GM21515 (cell line): ENCODE measurements around the gene CGREF1.
"Not testable (repeated sequence)": the region's sequence is repeated elsewhere in the genome, so short reads cannot be mapped to it uniquely, and the experiment has no call there.

Experiments used
- ATAC-seq: cut with Tn5 transposase; IDR thresholded peaks from one replicate; pipeline ENCODE4 v1.9.1; 2021; ENCODE audit not compliant: unreplicated experiment

CGREF1 gene

GRCh38 chr2:27088634-27089033, 30.3 kb downstream of the CGREF1 start:
- ATAC-seq = no peak

- no peak for ATAC-seq
Observed at GRCh38 chr2:27087823-27088410, 31.0 kb downstream of the CGREF1 start.

DNA sequence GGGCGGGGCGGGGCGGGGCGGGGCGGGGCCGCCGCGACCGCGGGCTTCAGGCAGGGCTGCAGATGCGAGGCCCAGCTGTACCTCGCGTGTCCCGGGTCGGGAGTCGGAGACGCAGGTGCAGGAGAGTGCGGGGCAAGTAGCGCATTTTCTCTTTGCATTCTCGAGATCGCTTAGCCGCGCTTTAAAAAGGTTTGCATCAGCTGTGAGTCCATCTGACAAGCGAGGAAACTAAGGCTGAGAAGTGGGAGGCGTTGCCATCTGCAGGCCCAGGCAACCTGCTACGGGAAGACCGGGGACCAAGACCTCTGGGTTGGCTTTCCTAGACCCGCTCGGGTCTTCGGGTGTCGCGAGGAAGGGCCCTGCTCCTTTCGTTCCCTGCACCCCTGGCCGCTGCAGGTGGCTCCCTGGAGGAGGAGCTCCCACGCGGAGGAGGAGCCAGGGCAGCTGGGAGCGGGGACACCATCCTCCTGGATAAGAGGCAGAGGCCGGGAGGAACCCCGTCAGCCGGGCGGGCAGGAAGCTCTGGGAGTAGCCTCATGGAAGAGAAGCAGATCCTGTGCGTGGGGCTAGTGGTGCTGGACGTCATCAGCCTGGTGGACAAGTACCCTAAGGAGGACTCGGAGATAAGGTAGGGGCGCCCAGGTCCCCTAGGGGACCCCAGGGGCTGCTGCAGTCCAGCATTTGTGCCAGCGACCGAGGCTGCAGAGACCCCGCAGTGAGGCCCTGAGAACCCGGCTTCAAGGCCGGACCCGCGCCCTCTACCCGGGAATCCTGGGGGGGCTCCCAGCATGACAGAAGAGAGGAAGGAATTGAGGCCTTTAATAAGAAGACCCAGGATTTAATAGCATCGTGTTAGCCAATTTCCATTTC, 32.0 kb downstream of the CGREF1 start, which contains the start of gene KHK:
TSS of gene KHK (plus strand) at position 49 of the 870 bp plus-strand sequence. CDS start at position 537, 488 bp downstream.
- no peak for ATAC-seq

- ATAC-seq = peak; percentile 77
Observed at GRCh38 chr2:27086090-27086723, 32.7 kb downstream of the CGREF1 start.

DNA sequence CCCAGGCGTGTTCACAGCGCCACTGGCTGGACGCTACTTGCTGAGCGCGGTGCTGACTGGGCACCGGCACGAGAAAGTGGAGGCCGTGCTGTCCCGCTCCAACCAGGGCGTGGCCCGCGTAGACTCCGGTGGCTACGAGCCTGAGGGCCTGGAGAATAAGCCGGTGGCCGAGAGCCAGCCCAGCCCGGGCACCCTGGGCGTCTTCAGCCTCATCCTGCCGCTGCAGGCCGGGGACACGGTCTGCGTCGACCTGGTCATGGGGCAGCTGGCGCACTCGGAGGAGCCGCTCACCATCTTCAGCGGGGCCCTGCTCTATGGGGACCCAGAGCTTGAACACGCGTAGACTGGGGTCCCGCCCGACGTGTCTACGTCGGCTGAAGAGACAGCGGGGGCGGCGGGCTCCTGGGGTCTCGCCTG, 33.2 kb downstream of the CGREF1 start:
- ATAC-seq = peak; percentile 1

DNA sequence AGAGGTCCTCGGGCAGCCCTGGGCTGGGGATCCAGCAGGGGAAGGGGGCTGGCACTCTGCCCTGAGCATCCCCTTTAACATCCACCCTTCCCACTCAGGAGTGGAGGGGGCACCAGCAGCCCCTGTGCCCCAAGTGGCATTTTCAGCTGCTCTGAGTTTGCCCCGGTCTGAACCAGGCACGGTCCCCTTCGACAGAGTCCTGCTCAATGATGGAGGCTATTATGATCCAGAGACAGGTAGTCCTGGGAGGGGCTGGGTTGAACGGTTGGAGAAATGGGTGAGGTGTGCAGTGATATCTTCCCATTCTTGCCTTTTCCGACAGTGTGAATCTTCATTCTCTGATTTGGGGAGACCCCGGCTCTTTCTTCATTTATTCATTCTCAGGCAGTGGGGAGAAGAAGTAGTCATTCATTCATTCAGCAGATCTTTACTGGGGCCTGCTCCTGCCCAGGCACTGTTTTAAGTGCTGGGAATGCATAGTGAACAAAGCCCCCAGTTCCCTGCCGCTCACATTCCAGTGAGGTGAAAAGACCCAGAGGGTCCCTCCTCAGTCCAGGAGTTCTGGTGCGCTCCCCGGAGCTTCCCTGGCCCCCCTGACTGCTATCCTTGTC, 33.8 kb downstream of the CGREF1 start:
- ATAC-seq = no peak

DNA sequence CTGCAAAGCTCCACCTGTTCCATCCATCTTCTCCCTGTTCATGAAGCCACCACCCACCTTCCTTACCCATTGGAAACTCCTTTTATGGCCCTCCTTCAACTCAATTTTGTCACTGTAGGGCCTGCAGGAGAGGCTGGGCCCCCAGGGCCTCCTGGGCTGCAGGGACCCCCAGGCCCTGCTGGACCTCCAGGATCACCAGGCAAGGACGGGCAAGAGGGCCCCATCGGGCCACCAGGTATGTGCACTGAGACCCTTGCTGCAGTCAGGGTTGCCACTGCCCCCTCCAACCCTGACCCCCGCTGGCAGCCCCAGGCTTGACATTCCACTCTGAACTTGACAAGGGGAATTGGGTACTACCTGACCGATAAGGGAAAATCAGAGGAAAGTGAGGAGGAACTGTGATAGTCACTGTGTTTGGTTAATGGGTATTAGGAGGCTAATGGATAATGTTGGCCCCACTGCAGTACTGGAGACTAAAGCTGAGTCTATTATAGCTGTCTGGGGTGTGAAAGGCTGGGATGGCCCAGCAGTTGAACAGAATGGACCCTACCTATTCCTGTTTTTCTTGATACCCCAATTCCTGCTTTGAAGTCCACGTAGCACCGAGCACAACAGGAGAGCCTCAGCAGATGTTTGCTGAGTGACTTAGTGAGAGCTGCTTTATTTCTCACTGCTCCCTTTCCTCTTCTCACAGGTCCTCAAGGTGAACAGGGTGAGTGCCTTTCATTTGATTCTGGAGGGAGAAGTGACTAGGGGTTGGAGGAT, 34.4 kb downstream of the CGREF1 start:
- no peak for ATAC-seq

- no peak for ATAC-seq
Observed at GRCh38 chr2:27083410-27084296, 35.3 kb downstream of the CGREF1 start.

DNA sequence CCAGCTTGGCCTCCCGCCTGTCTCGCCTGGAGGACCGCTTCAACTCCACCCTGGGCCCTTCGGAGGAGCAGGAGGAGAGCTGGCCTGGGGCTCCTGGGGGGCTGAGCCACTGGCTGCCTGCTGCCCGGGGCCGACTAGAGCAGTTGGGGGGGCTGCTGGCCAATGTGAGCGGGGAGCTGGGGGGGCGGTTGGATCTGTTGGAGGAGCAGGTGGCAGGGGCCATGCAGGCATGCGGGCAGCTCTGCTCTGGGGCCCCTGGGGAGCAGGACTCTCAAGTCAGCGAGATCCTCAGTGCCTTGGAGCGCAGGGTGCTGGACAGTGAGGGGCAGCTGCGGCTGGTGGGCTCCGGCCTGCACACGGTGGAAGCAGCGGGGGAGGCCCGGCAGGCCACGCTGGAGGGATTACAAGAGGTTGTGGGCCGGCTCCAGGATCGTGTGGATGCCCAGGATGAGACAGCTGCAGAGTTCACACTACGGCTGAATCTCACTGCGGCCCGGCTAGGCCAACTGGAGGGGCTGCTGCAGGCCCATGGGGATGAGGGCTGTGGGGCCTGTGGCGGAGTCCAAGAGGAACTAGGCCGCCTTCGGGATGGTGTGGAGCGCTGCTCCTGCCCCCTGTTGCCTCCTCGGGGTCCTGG, 36.0 kb downstream of the CGREF1 start:
- ATAC-seq = no peak

DNA sequence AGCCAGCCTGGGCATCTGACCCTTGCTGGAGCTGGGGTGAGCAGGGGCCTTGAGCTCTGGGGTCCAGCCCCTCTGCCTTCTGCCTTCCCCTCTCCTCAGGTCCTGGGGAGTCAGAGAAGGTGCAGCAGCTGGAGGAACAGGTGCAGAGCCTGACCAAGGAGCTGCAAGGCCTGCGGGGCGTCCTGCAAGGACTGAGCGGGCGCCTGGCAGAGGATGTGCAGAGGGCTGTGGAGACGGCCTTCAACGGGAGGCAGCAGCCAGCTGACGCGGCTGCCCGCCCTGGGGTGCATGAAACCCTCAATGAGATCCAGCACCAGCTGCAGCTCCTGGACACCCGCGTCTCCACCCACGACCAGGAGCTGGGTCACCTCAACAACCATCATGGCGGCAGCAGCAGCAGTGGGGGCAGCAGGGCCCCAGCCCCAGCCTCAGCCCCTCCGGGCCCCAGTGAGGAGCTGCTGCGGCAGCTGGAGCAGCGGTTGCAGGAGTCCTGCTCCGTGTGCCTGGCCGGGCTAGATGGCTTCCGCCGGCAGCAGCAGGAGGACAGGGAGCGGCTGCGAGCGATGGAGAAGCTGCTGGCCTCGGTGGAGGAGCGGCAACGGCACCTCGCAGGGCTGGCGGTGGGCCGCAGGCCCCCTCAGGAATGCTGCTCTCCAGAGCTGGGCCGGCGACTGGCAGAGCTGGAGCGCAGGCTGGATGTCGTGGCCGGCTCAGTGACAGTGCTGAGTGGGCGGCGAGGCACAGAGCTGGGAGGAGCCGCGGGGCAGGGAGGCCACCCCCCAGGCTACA, 36.8 kb downstream of the CGREF1 start:
- ATAC-seq = no peak

DNA sequence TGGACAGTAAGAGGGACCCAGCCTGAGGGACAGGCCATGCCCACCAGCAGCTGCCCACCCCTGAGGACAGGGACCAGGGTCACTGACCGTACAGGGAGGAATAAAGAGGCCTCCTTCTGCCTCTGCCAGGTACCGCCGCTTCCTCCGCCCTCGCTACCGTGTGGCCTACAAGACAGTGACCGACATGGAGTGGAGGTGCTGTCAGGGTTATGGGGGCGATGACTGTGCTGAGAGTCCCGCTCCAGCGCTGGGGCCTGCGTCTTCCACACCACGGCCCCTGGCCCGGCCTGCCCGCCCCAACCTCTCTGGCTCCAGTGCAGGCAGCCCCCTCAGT, 38.4 kb downstream of the CGREF1 start:
- no peak for ATAC-seq

DNA sequence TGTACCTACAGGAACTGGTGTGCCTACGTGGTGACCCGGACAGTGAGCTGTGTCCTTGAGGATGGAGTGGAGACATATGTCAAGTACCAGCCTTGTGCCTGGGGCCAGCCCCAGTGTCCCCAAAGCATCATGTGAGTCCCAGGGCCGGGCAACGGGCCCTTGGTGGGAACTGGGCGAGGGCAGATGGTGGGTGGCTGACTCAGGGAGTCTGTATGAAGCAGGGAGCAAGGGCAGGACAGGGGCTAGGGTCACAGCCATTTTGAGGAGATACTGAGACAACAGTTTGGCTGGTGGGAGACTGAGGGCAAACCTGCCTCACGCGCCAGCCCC, 38.8 kb downstream of the CGREF1 start:
- ATAC-seq = no peak

- ATAC-seq = no peak
Observed at GRCh38 chr2:27079233-27080139, 39.4 kb downstream of the CGREF1 start.

DNA sequence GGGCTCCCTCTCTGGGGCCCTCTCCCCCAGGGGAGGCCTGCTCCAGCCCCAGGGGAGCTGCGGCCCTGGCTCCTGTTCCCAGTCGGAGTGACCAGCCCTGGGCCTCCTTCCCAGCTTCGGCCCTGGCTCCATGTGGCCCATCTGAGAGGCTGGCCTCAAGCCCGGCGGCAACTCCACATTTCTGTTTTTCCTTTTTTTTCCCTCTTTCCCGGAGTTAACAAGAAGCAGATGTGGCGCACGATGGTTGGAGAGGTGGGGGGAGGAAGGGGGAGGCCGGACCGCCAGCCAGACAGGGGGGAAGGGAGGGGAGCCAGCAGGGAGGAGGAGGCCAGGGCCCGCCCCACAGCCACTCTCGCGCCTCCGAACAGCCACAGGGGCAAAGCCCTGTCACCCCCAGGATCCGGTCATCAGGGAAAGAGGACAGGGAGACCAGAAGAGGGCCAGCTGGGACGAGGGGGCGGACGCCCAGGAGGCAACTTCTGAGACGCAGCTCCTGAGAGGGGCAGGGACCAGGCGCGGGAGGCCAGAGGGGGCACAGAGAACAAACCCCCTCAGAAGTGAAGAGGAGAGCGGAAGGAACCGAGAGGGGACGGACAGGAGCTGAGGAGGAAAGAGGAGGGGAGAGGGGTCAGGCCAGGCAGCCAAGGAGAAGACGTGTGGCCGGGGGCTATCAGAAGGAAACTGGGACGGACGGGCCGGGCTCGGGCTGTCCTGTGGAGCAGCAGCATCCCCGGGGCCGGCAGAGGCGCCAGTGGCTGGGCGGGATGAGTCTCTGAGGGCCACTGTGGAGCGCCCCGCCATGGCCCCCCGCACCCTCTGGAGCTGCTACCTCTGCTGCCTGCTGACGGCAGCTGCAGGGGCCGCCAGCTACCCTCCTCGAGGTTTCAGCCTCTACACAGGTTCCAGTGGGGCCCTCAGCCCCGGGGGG, 40.4 kb downstream of the CGREF1 start, which contains the start of gene EMILIN1:
TSS of gene EMILIN1 (plus strand) at position 349 of the 928 bp plus-strand sequence. CDS start at position 800, 451 bp downstream.
- no peak for ATAC-seq

GRCh38 chr2:27077231-27077630, 41.7 kb downstream of the CGREF1 start:
- no peak for ATAC-seq

- ATAC-seq = no peak
Observed at GRCh38 chr2:27076323-27076722, 42.6 kb downstream of the CGREF1 start.

- not testable (repeated sequence) for ATAC-seq
Observed at GRCh38 chr2:27075566-27075871, 43.4 kb downstream of the CGREF1 start.
